Measurements from ENCODE around the gene EBI3. TPM values are rescaled to one million over a fixed set of nuclear protein-coding genes. Genes with fewer than 3 reads are reported as not detected.
"Not testable (repeated sequence)": the region's sequence is repeated elsewhere in the genome, so short reads cannot be mapped to it uniquely, and the experiment has no call there.

The EBI3 gene
- total RNA-seq, 1 donor from 2014 or later = 0.44 TPM

DNA sequence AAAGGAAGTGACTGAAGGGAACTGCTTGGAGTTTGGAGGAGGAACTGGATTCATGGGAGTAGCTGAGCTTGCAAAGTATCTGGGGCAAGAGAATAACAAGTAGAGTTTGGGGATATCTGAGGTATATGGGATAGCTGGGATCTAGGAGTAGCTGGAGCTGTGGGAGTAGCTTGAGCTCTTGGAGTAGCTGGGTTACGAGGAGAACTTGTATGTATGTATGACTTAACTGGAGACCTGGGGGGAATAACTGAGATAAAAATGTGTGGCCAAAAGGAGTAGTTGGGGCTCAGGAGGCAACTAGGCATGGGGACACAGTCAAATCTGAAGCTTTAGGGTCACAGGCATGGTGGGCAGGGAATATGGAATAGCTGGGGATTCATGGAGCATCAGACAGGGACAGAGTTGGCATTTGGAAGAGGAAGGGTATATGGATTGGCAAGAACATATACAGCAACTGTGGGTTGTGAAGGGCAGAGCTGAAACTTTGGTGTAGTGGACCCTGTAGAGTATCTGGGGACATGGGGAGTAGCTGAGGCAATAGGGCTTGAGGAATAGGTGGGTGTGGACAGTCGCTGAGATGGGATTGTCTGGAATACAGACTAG is 28.3 kb upstream of the EBI3 start:
- ATAC-seq = no peak

- no peak for ATAC-seq
Observed at GRCh38 chr19:4201798-4202197, 27.5 kb upstream of the EBI3 start.

DNA sequence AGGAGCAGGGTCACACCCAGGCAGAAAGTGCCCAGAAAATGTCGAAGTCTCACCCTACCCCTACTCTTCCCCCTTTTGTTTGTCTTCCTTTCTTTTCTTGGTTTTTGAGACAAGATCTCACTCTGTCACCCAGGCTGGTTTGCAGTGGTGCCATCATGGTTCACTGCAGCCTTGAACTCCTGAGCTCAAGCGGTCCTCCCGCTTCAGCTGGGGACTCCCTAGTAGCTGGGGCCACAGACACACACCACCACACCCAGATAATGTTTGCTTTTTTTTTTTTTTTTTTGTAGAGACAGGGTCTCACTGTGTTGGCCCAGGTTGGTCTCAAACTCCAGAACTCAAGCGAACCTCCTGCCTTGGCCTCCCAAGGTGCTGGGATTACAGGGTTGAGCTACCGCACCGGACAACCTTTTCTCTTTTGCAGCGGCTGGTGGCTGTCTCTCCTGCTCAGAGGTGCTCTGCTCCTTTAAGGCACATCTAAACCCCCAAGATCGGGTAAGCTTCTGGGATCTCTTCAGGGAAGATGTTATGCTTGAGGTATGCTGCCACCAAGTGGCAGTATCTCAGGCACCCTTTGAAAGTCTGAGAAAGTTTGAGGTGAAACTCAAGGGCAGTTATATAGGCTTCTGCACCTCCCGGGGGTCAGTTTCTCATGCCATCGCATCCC is 22.4 kb upstream of the EBI3 start:
- no peak for ATAC-seq

DNA sequence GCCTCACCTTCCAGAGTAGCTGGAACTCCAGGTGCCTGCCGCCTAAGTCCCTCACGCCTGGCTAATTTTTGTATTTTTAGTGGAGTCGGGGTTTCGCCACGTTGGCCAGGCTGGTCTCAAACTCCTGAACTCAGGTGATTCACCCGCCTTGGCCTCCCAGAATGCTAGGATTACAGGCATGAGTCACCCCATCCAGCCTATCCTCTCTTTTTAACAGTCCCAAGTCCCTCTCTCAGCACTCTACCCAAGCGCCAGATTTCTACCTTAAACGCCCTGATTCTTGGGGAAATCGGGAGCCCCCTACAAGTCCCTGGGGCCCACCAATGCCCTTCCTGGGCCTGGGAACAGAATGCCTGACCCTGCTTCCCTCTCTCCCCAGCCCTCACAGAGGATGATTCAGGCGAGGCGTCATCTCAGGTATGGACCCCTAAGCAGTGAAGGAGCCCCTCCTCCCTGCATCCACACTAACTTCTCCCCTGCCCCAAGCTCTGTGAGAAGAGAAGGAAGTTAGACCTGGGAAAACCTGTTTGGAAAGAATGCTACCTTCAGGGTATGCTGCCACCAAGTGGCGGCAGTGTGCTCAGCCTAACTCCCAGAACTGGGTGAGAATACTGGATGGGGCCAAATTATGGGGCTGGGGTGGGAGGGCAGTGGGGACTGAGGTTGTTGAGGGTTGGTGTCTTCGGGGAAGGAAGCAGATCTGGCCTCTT is 20.8 kb upstream of the EBI3 start:
- ATAC-seq = peak; percentile 74

- ATAC-seq = no peak
Observed at GRCh38 chr19:4210166-4210731, 19.1 kb upstream of the EBI3 start.

DNA sequence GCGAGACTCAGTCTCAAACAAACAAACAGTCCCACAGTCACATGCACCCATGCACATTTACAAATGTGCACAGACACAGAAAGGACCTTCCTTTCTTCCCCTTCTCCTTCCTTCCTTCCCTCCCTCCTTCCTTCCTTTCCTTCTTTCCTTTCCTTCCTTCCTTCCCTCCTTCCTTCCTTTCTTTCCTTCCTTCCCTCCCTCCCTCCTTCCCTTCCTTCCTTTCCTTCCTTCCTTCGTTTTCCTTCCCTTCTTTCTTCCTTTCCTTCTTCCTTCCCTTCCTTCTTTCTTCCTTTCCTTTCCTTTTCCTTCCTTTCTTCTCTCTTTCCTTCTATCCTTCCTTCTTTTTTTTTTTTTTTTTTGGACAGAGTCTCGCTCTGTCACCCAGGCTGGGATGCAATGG is 16.2 kb upstream of the EBI3 start:
- ATAC-seq = no peak

GRCh38 chr19:4215807-4216206 is 13.5 kb upstream of the EBI3 start:
- no peak for ATAC-seq

DNA sequence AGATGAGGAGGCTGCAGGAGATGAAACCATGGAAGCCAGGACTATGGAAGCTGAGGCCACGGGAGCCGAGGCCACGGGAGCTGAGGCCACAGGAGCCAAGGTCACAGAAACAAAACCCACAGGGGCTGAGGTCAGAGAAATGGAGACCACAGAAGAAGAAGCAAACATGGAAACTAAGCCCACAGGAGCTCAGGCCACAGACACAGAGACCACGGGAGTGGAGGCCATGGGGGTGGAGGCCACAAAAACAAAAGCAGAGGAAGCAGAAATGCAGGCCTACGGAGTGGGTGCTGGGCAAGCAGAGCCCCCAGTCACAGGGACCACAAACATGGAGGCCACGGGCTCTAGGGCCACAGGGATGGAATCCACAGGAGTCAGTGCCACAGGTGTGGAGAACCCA is 12.5 kb upstream of the EBI3 start:
- no peak for ATAC-seq

- no peak for ATAC-seq
Observed at GRCh38 chr19:4217429-4218264, 11.7 kb upstream of the EBI3 start.

DNA sequence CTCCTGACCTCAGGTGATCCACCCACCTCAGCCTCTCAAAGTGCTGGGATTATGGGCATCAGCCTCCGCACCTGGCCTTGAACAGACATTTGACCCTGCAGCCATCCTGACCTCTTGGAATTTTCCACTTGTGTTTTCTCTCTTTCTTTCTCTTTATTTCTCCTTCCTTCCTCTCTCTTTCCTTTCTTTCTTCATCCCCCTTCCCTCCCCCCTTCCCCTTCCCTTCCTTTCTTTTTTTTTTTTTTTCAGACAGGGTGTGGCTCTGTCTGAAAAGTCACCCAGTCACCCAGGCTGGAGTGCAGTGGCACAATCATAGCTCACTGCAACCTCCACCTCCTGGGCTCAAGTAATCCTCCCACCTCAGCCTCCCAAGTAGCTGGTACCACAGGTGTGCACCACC is 10.8 kb upstream of the EBI3 start:
- ATAC-seq = not testable (repeated sequence)

DNA sequence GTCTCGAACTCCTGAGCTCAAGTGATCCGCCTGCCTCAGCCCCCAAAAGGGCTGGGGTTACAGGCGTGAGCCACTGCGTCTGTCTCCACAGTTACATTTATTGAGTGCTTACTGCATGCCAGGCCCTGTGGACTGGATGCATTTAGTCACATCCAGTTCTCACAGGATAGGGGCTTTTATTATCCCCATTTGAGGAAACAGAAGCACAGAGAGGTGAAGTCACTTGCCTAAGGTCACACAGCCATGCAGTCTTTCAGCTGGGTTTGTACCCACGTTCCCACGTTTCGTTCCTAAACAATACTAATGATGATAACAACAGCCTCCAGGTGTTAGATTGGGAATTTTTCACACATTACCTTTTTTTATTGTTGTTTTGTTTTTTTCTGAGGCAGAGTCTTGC is 9.1 kb upstream of the EBI3 start:
- no peak for ATAC-seq

DNA sequence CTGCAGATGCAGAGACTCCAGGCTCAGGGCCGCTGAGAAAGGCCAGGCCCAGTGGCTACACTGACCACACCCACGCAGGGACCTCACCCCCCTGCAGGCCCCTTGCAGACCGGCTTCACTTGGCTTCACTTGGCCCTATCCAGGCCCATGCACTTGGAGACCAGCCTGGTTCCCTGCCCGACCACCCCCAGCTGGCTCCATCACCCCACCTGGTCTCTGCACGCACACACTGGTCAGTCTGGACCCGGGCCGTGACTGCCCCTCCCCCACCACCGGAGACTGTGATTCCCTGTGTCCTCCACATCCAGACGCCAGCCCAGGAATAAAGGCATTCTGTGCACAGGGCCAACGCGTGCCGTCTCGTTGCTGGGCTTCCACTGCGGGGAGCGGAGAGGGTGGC is 4.9 kb upstream of the EBI3 start:
- no peak for ATAC-seq

- ATAC-seq = no peak
Observed at GRCh38 chr19:4225885-4226284, 3.4 kb upstream of the EBI3 start.

GRCh38 chr19:4227771-4228170 is 1.6 kb upstream of the EBI3 start:
- no peak for ATAC-seq

DNA sequence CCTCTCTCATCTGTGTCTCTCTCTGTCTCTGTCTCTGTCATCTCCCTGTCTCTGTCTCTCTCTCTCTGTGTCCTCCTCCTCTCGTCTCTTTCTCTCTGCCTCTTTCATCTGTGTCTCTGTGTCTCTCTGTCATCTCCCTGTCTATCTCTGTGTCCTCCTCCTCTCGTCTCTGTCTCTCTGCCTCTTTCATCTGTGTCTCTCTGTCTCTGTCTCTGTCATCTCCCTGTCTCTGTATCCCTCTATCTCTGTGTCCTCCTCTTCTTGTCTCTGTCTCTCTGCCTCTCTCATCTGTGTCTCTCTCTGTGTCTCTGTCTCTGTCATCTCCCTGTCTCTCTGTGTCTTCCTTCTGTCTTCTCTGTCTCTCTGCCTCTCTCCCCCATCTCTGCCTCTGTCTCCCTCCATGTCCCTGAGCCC is 551 bp upstream of the EBI3 start:
- no peak for ATAC-seq

GRCh38 chr19:4230237-4230636 is 914 bp downstream of the EBI3 start:
- not testable (repeated sequence) for ATAC-seq

DNA sequence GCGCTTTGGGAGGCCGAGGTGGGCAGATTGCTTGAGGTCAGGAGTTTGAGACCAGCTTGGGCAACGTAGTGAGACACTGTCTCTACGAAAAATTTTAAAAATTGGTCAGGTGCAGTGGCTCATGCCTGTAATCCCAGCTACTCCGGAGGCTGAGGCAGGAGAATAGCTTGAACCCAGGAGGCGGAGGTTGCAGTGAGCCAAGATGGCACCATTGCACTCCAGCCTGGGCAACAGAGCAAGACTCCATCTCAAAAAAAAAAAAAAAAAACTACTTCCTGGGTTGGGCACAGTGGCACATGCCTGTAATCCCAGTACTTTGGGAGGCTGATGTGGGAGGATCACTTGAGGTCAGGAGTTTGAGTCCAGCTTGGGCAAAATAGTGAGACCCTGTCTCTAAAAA is 2.2 kb downstream of the EBI3 start:
- not testable (repeated sequence) for ATAC-seq

DNA sequence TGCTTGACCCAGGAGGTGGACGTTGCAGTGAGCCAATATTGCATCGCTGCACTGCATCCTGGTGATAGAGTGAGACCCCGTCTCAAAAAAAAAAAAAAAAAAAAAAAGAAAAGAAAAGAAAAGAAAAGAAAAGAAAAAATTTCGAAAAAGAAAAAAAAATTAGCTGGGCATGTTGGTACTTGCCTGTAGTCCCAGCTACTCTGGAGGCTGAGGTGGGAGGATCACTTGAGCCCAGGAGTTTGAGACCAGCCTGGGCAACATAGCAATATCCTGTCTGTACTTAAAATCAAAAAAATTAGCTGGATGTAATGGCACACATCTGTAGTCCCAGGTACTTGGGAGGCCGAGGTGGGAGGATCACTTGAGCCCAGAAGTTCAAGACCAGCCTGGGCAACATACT is 2.8 kb downstream of the EBI3 start:
- not testable (repeated sequence) for ATAC-seq

DNA sequence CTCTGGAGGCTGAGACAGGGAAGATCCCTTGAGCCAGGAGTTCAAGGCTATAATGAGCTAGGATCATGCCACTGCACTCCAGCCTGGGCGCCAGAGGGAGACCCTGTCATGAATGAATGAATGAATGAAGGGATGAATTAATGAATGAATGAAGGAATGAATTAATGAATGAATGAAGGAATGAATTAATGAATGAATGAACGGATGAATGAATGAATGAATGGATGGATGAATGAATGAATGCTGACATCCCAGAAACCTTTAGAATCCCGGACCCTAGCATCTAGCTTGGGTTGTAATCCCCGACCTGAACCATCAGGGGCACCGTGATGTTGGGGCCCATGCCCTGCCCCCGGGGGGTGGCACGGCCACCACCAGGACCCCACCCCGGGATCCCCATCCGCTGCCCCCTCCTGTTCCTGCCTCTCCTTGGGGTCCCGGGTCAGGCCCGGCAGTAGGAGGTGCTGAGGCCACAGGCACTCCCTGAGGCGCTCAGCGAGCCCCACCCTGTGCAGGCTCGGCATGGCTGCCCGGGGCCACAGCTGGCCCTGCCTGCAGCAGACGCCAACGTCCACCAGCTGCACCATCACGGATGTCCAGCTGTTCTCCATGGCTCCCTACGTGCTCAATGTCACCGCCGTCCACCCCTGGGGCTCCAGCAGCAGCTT is 3.4 kb downstream of the EBI3 start:
- peak; percentile 18 for ATAC-seq

DNA sequence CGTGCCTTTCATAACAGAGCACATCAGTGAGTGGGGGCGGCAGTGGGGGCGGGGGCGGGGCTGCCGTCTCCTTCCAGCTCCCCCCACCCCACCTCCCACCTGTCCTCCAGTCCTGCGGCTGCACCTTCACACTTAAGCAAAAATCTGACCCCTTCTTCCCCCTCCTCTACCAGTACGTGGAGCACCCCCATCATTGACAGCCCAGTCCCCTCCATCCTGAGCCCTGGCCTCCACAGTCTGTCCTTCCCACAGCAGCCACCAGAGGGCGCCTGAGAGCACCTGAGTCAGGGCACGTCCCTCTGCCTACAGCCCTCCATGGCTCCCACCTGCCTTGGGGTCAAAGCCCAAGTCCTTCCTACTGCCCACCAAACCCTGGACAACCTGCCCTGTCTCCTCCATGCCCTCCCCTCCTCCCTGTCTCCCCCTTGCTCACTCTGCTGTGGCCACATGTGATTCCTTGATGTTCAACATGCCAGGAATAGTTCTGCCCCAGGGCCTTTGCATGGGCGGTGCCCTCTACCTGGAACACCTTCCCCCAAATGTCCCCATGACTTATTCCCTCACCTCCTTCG is 4.0 kb downstream of the EBI3 start:
- ATAC-seq = peak; percentile 55

DNA sequence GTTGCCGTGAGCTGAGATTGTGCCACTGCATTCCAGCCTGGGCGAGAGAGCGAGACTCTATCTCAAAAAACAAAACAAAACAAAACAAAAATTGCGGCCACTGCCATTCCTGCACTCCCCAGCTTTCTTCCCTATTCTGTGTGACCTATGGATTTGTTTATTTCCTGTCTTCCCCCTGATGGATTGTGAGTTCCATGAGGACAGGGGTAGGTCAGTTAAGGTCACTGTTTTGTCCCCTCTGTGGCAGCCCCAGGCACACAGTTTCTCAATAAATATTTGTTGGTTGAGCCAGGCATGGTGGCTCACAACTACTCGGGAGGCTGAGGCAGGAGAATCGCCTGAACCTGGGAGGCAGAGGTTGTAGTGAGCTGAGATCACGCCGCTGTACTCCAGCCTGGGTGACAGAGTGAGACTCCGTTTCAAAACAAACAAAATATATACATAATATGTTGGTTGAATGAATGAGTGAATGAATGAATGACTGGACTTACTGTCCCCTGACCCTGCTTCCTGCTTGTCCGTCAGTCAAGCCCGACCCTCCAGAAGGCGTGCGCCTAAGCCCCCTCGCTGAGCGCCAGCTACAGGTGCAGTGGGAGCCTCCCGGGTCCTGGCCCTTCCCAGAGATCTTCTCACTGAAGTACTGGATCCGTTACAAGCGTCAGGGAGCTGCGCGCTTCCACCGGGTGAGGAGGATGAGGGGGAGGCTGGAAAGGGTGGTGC is 5.0 kb downstream of the EBI3 start:
- no peak for ATAC-seq
